Measurements from ENCODE around the gene MLH1.

GRCh38 chr3:37052860-37053259, 59.5 kb downstream of the MLH1 start:
- TF ChIP-seq, protein P1, sequence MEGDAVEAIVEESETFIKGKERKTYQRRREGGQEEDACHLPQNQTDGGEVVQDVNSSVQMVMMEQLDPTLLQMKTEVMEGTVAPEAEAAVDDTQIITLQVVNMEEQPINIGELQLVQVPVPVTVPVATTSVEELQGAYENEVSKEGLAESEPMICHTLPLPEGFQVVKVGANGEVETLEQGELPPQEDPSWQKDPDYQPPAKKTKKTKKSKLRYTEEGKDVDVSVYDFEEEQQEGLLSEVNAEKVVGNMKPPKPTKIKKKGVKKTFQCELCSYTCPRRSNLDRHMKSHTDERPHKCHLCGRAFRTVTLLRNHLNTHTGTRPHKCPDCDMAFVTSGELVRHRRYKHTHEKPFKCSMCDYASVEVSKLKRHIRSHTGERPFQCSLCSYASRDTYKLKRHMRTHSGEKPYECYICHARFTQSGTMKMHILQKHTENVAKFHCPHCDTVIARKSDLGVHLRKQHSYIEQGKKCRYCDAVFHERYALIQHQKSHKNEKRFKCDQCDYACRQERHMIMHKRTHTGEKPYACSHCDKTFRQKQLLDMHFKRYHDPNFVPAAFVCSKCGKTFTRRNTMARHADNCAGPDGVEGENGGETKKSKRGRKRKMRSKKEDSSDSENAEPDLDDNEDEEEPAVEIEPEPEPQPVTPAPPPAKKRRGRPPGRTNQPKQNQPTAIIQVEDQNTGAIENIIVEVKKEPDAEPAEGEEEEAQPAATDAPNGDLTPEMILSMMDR (IDR thresholded peaks at IDR 0.05) = no peak
- no peak for TF ChIP-seq POLR2AphosphoS5 (IDR thresholded peaks at IDR 0.05; ENCODE audit: insufficient read depth in 1 of 2, low read depth in 1 of 2)
